Spleen (tissue), 11 donors: ENCODE measurements around the gene EVC. TPM values are rescaled to one million over a fixed set of nuclear protein-coding genes. Genes with fewer than 3 reads are reported as not detected.
A peak's percentile ranks its signal among the peaks of the same experiment; 100 is the strongest.

Experiments
- DNase-seq: peaks from one replicate; pipeline ENCODE4 v3.0.0-alpha.2; 2020
- H3K27ac ChIP-seq, 8 donors: fragments of 200-600 bp; sonication (generic) in 7 of 8; 1 replicate in 4 of 8; 2 replicates in 4 of 8; pipeline versions ENCODE4 v1.5.0 to v1.8.0; 2016 to 2021; ENCODE audit warnings: inconsistent platforms in 4 of 8, mild to moderate bottlenecking in 4 of 8, moderate library complexity in 1 of 8
- H3K27me3 ChIP-seq, 7 donors: fragments of 200-600 bp; sonication (generic) in 6 of 7; replicated peaks in 1 of 7; 1 replicate in 4 of 7; 2 replicates in 3 of 7; pipeline versions ENCODE4 v1.5.0 to v1.8.0; 2016 to 2021; ENCODE audit warnings: inconsistent platforms in 3 of 7, mild to moderate bottlenecking in 1 of 7
- H3K36me3 ChIP-seq, 6 donors: fragments of 200-600 bp; sonication (generic) in 5 of 6; 1 replicate in 4 of 6; 2 replicates in 2 of 6; pipeline versions ENCODE4 v1.5.0 to v1.8.0; 2016 to 2021; ENCODE audit warnings: inconsistent platforms in 2 of 6
- H3K4me1 ChIP-seq, 6 donors: fragments of 200-600 bp; sonication (generic) in 5 of 6; 1 replicate in 3 of 6; 2 replicates in 3 of 6; pipeline versions ENCODE4 v1.5.0 to v1.8.0; 2016 to 2021; ENCODE audit warnings: inconsistent platforms in 3 of 6
- H3K4me3 ChIP-seq, 8 donors: fragments of 200-600 bp; sonication (generic) in 7 of 8; 1 replicate in 4 of 8; 2 replicates in 4 of 8; pipeline versions ENCODE4 v1.5.0 to v1.8.0; 2016 to 2021; ENCODE audit warnings: inconsistent platforms in 4 of 8, mild to moderate bottlenecking in 4 of 8, moderate library complexity in 2 of 8
- H3K9me3 ChIP-seq, 8 donors: fragments of 200-600 bp; sonication (generic) in 7 of 8; 1 replicate in 4 of 8; 2 replicates in 4 of 8; pipeline versions ENCODE4 v1.5.0 to v1.8.0; 2016 to 2021; ENCODE audit warnings: inconsistent platforms in 4 of 8
- CTCF ChIP-seq, 11 experiments: fragments of 200-600 bp in 7 of 11; fragments of 450-650 bp in 4 of 11; sonication (generic) in 4 of 11; IDR thresholded peaks in 8 of 11; conservative IDR thresholded peaks in 3 of 11; 1 replicate in 7 of 11; 2 replicates in 4 of 11; pipeline versions ENCODE4 v1.4.0 to v1.8.0; 2016 to 2021; ENCODE audit warnings: antibody characterized with exemption in 11 of 11, inconsistent platforms in 4 of 11, mild to moderate bottlenecking in 1 of 11
- POLR2A ChIP-seq, 3 donors: fragments of 450-650 bp; IDR thresholded peaks; one replicate each; pipeline ENCODE4 v1.5.1; 2017; ENCODE audit warnings: antibody characterized with exemption in 3 of 3, mild to moderate bottlenecking in 1 of 3
- POLR2AphosphoS5 ChIP-seq, 3 donors: sonication (generic); formaldehyde crosslinking; IDR thresholded peaks; one replicate each; pipeline ENCODE4 v1.5.1; 2017; ENCODE audit warnings: antibody characterized with exemption in 3 of 3
- WGBS, 5 donors: extraction: QIAGEN DNeasy Blood & Tissue Kit in 3 of 5; methylation state at CpG; one replicate each; pipeline versions ENCODE4 v1.1.5 to v1.1.7; 2013 to 2018; 5-methylcytosine and 5-hydroxymethylcytosine counted together
- intact Hi-C: fragments of 100-400 bp; cut with DNase I; formaldehyde crosslinking; loops from one replicate; pipeline ENCODE4 v1.15.0; 2023; ENCODE audit warnings: low total_unique reads
- polyA plus RNA-seq, 3 donors: library from polyadenylated mRNA; stranded (reverse); fragments of 200-250 nt; gene quantifications; one replicate each; pipeline ENCODE4 v1.2.1, GENCODE V29; 2013
- total RNA-seq, 7 donors: library from RNA; depleted of rRNA in 3 of 7; stranded (reverse); fragments of >200 nt in 3 of 7; fragmentation: NEBNext Ultra II Directional in 4 of 7; extraction: Animal tissue kit (Norgen Biotek cat#: 25700) in 4 of 7; gene quantifications; one replicate each; pipeline versions ENCODE4 v1.1.0 to v1.2.1, GENCODE V29; 2016 to 2021
- donor health status: healthy with polysubstance abuse.
- donor health status: DM: no; HTN: no; CAD: no; lungs with moderate emphysema.
- donor health status: DM: no; HTN: no; CAD: no.
- donor health status: Bipolar disorder and iron deficiency.
- donor health status: healthy.
- donor health status: DM: no; HTN: no; CAD: no.
- donor health status: DM: yes; HTN: yes; CAD: no.

The EVC gene
- total and polyA plus RNA-seq, 10 donors = 0.20 to 13.3 (median 6.9) TPM

GRCh38 chr4:5774416-5775036 is 63.5 kb downstream of the EVC start:
- Histone ChIP-seq H3K27ac (no peak overlapping the region), H3K4me3 (no peak overlapping the region), H3K36me3 (no peaks in the 10 kb centered on the region), H3K27me3 (no peaks in the 10 kb centered on the region), H3K9me3 (peaks cover 6 to 35% (median 29%) of the 10 kb centered on the region in 8 donors), H3K4me1 (no peaks in the 10 kb centered on the region)
- DNase-seq = no peak
- 63 to 87% (median 74%) methylated on average over 2 of the region's 2 CpGs for WGBS, 5 donors
- TF ChIP-seq POLR2AphosphoS5 (IDR thresholded peaks at IDR 0.05) (no peak), POLR2A (IDR thresholded peaks at IDR 0.05) (no peak), CTCF (IDR thresholded peaks at IDR 0.05 in 8 of 11, conservative IDR thresholded peaks at IDR 0.05 in 3 of 11) (no peak)
- intact Hi-C loops = no loop called here

GRCh38 chr4:5776510-5776909 is 65.5 kb downstream of the EVC start:
- DNase-seq = no peak
- H3K36me3 ChIP-seq = no peaks in the 10 kb centered on the region
- no peaks in the 10 kb centered on the region for H3K4me1 ChIP-seq
- no peaks in the 10 kb centered on the region for H3K27me3 ChIP-seq
- intact Hi-C loops = no loop called here
- H3K27ac ChIP-seq = no peak overlapping the region
- peaks cover 6 to 27% (median 20%) of the 10 kb centered on the region in 8 donors for H3K9me3 ChIP-seq
- WGBS, 5 donors = 85 to 100% (median 91%) methylated on average over 1 of the region's 1 CpG
- TF ChIP-seq POLR2AphosphoS5 (IDR thresholded peaks at IDR 0.05) (no peak), CTCF (IDR thresholded peaks at IDR 0.05 in 8 of 11, conservative IDR thresholded peaks at IDR 0.05 in 3 of 11) (no peak), POLR2A (IDR thresholded peaks at IDR 0.05) (no peak)
- no peak overlapping the region for H3K4me3 ChIP-seq

GRCh38 chr4:5780831-5781480 is 70.0 kb downstream of the EVC start:
- Histone ChIP-seq H3K4me3 (no peak overlapping the region), H3K4me1 (no peaks in the 10 kb centered on the region), H3K27me3 (no peaks in the 10 kb centered on the region), H3K36me3 (peaks cover 0 to 6% (median 0%) of the 10 kb centered on the region in 6 donors), H3K27ac (no peak overlapping the region), H3K9me3 (peaks cover 6 to 18% (median 18%) of the 10 kb centered on the region in 8 donors)
- peak; percentile 31 for DNase-seq
- intact Hi-C loops = no loop called here
- WGBS, 5 donors = 78 to 91% (median 85%) methylated on average over 9 of the region's 9 CpGs
- TF ChIP-seq CTCF (IDR thresholded peaks at IDR 0.05 in 8 of 11, conservative IDR thresholded peaks at IDR 0.05 in 3 of 11) (no peak), POLR2A (IDR thresholded peaks at IDR 0.05) (no peak), POLR2AphosphoS5 (IDR thresholded peaks at IDR 0.05) (no peak)

GRCh38 chr4:5781691-5782090 is 70.7 kb downstream of the EVC start:
- no peak for DNase-seq
- Histone ChIP-seq H3K9me3 (peaks cover 5 to 11% (median 10%) of the 10 kb centered on the region in 8 donors), H3K27ac (no peak overlapping the region), H3K4me1 (no peaks in the 10 kb centered on the region), H3K36me3 (peaks cover 0 to 6% (median 0%) of the 10 kb centered on the region in 6 donors), H3K4me3 (no peak overlapping the region), H3K27me3 (no peaks in the 10 kb centered on the region)
- WGBS, 5 donors = 72 to 75% (median 74%) methylated on average over 3 of the region's 3 CpGs
- intact Hi-C loops = no loop called here
- no peak for TF ChIP-seq CTCF (IDR thresholded peaks at IDR 0.05 in 8 of 11, conservative IDR thresholded peaks at IDR 0.05 in 3 of 11)
